Loucy (cell line): ENCODE results near the gene CCDC70.

ENCODE experiments used
- H2AFZ ChIP-seq: fragments of 200-600 bp; sonication (generic); 2 replicates; pipeline ENCODE4 v1.6.0; 2016; ENCODE audit warnings: antibody characterized with exemption, mild to moderate bottlenecking, low read length, moderate library complexity
- H3F3A ChIP-seq: fragments of 200-600 bp; 2 replicates; pipeline ENCODE4 v1.6.0; 2016; ENCODE audit warnings: antibody characterized with exemption, low read depth, mild to moderate bottlenecking
- H3K27me3 ChIP-seq: fragments of 200-600 bp; sonication (generic); 2 replicates; pipeline ENCODE4 v1.6.1; 2014; ENCODE audit warnings: low read length, mild to moderate bottlenecking; ENCODE audit not compliant: insufficient read depth, poor library complexity, severe bottlenecking
- H3K36me3 ChIP-seq: fragments of 200-600 bp; sonication (generic); 2 replicates; pipeline ENCODE4 v1.6.1; 2016; ENCODE audit warnings: low read length; ENCODE audit not compliant: insufficient read depth
- H3K4me1 ChIP-seq: fragments of 200-600 bp; sonication (generic); 2 replicates; pipeline ENCODE4 v1.5.1; 2014; ENCODE audit warnings: low read length, mild to moderate bottlenecking; ENCODE audit not compliant: insufficient read depth, poor library complexity, severe bottlenecking
- H3K4me2 ChIP-seq: fragments of 200-600 bp; sonication (generic); 2 replicates; pipeline ENCODE4 v1.6.0; 2014; ENCODE audit warnings: antibody characterized with exemption, low read length, low read depth, mild to moderate bottlenecking; ENCODE audit not compliant: poor library complexity, severe bottlenecking
- H3K4me3 ChIP-seq: fragments of 200-600 bp; sonication (generic); 2 replicates; pipeline ENCODE4 v1.5.1; 2014; ENCODE audit warnings: low read length, mild to moderate bottlenecking, mixed read lengths; ENCODE audit not compliant: poor library complexity, severe bottlenecking
- H3K79me2 ChIP-seq: fragments of 200-600 bp; sonication (generic); 2 replicates; pipeline ENCODE4 v1.6.1; 2014; ENCODE audit warnings: low read length; ENCODE audit not compliant: insufficient read depth
- H3K9ac ChIP-seq: fragments of 200-600 bp; sonication (generic); 2 replicates; pipeline ENCODE4 v1.6.0; 2014; ENCODE audit warnings: mild to moderate bottlenecking, low read depth, low read length, moderate library complexity; ENCODE audit not compliant: poor library complexity, severe bottlenecking
- H3K9me2 ChIP-seq: fragments of 200-600 bp; sonication (generic); replicated peaks from 2 replicates; pipeline ENCODE4 v1.6.1; 2016; ENCODE audit warnings: low read depth, low read length, mixed read lengths
- H3K9me3 ChIP-seq: fragments of 200-600 bp; sonication (generic); 2 replicates; pipeline ENCODE4 v1.6.1; 2014; ENCODE audit warnings: mild to moderate bottlenecking, antibody characterized with exemption, low read length, low read depth; ENCODE audit not compliant: insufficient read depth
- H4K20me1 ChIP-seq: fragments of 200-600 bp; sonication (generic); 2 replicates; pipeline ENCODE4 v1.6.0; 2014; ENCODE audit warnings: antibody characterized with exemption, low read length, mild to moderate bottlenecking; ENCODE audit not compliant: insufficient read depth, poor library complexity, severe bottlenecking
- CTCF ChIP-seq: fragments of 200-600 bp; sonication (generic); conservative IDR thresholded peaks from 2 replicates; pipeline ENCODE4 v1.5.1; 2014; ENCODE audit warnings: mild to moderate bottlenecking, antibody characterized with exemption, low read length
- EZH2phosphoT487 ChIP-seq: fragments of 200-600 bp; IDR thresholded peaks from 2 replicates; pipeline ENCODE4 v1.6.1; 2018; ENCODE audit warnings: antibody characterized with exemption, mild to moderate bottlenecking, moderate library complexity, borderline replicate concordance

The CCDC70 gene

DNA sequence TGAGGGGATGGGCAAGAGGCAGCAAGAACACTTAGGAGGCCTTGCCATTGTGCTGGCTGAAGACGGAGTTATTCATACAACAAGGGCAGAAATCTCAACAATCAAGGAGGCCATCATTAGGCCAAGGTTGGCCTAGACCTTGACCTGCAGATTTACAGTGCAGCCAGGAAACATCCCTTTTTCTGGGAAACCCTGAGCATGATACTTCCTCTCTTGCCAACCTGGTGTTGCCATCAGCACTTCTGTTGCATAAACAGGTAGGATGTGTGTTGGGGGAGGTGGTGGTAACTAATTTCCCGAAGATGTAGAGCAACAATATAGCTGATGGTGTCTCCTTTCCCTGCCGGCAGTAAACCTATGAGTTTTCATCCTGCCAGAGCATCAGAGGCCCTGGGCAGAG is 24.8 kb upstream of the CCDC70 start:
- Histone ChIP-seq H3K27me3 (no peaks in the 10 kb centered on the region), H4K20me1 (no peaks in the 10 kb centered on the region), H3K9me2 (no peaks in the 10 kb centered on the region), H3F3A (no peaks in the 10 kb centered on the region), H3K36me3 (no peaks in the 10 kb centered on the region), H3K4me3 (no peak overlapping the region), H3K79me2 (no peaks in the 10 kb centered on the region), H3K4me1 (peaks cover 13% of the 10 kb centered on the region), H3K4me2 (no peak overlapping the region), H3K9ac (no peak overlapping the region), H2AFZ (no peak overlapping the region), H3K9me3 (no peaks in the 10 kb centered on the region)
- TF ChIP-seq EZH2phosphoT487, result no peak

DNA sequence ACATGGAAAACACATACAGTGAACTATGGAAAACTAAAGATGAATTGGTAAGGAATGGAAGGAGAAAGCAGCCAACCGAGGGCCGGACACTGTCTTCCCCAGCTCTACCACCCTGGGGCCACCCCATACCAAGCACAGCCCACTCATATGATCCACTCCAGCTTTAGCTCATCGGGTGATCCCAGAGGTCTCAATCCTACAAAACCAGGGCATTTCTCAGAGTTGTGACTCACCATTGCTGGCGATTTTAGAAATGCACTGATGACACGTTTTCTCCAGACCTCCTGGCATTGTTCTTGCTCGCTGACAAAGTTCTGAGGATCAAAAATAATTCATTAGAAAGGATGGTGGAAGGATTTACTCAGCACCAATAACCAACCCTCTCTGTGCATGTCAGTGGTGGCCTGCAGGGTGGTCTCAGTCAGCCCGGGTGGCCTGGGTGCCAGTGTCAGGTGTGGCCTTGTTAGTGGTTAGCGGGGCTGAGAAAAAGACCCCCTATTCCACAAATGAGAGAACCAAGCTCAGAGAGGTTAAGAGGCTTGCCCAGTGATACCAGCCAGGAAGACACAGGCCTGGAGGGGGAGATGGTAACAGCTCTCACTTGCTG is 23.4 kb upstream of the CCDC70 start:
- TF ChIP-seq EZH2phosphoT487 (no peak), CTCF (no peak)
- Histone ChIP-seq H3K9ac (no peak overlapping the region), H4K20me1 (no peaks in the 10 kb centered on the region), H3K79me2 (no peaks in the 10 kb centered on the region), H3K9me2 (no peaks in the 10 kb centered on the region), H3K36me3 (no peaks in the 10 kb centered on the region), H3F3A (no peaks in the 10 kb centered on the region), H2AFZ (no peak overlapping the region), H3K27me3 (no peaks in the 10 kb centered on the region), H3K4me2 (no peak overlapping the region), H3K4me3 (no peak overlapping the region), H3K9me3 (no peaks in the 10 kb centered on the region), H3K4me1 (peaks cover 11% of the 10 kb centered on the region)

DNA sequence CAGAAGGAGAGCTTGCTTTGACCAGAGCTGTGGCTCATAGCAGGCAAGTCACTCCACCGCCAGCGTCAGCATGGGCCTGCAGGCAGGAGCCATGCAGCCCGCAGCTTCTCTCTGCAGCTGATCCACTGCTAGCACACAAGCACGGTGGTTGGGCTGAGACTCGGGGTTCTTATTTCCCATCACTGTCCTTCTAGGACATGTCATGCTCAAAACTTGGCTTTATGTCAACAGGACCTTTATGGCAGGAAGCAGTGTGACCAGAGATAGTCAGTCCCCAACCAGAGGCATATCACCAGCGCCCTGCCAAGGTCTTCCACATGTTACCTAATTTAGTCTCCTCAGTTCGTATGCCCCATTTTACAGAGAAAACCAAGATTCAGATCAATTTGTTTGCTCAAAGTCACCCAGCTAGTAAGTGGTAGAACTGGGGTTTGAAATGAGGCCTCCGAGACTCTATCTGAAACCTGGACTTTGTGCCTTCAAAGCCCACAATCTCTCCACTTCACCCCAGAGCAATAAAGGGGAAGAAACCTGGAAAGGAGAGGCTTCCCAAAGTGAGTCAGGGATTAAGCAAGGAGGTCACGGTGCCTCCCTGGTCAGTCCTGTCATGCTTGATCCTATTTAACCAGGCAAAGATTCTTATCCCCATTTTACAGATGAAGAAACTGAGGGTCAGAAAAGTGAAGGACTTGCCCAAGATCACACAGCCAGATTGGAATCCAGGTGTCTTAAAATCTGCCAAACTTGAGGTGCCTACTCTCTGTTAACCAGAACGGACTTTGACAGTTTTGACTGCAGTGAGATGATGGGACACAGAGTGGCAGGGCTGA is 21.8 kb upstream of the CCDC70 start:
- TF ChIP-seq CTCF (no peak), EZH2phosphoT487 (no peak)

More for the DNA sequence above, 21.8 kb upstream of the CCDC70 start:
- H3K9ac ChIP-seq, result no peak overlapping the region
- H3K27me3 ChIP-seq, result no peaks in the 10 kb centered on the region
- H3K4me3 ChIP-seq, result no peak overlapping the region
- no peaks in the 10 kb centered on the region for H3F3A ChIP-seq
- no peaks in the 10 kb centered on the region for H4K20me1 ChIP-seq
- H3K9me3 ChIP-seq, result no peaks in the 10 kb centered on the region
- H3K4me2 ChIP-seq, result no peak overlapping the region
- peaks cover 3% of the 10 kb centered on the region for H3K4me1 ChIP-seq
- H3K36me3 ChIP-seq, result no peaks in the 10 kb centered on the region
- no peaks in the 10 kb centered on the region for H3K9me2 ChIP-seq
- H2AFZ ChIP-seq, result no peak overlapping the region
- H3K79me2 ChIP-seq, result no peaks in the 10 kb centered on the region
